T-helper 1 cell (primary cell): Measurements from ENCODE around the gene TENM3.

Source experiments
- DNase-seq, 5 donors: peaks; one replicate each; pipeline ENCODE4 v3.0.0-alpha.2; 2012 to 2020

Gene TENM3

GRCh38 chr4:182531555-182532162, 288.5 kb downstream of the TENM3 start:
- DNase-seq, result no peak

GRCh38 chr4:182532441-182532840, 289.2 kb downstream of the TENM3 start:
- DNase-seq, result no peak

GRCh38 chr4:182533964-182534363, 290.8 kb downstream of the TENM3 start:
- no peak for DNase-seq

GRCh38 chr4:182536221-182536811, 293.1 kb downstream of the TENM3 start:
- no peak for DNase-seq

GRCh38 chr4:182537031-182537795, 294.0 kb downstream of the TENM3 start:
- DNase-seq, result no peak

- no peak for DNase-seq
Measured at GRCh38 chr4:182538031-182538430, 294.8 kb downstream of the TENM3 start.

GRCh38 chr4:182540496-182540895, 297.3 kb downstream of the TENM3 start:
- DNase-seq, result no peak

- DNase-seq, result peak in 1 of 5 donors; percentile 19
Measured at GRCh38 chr4:182547435-182547834, 304.2 kb downstream of the TENM3 start.

GRCh38 chr4:182548156-182548555, 305.0 kb downstream of the TENM3 start:
- no peak for DNase-seq

GRCh38 chr4:182549356-182549755, 306.2 kb downstream of the TENM3 start:
- no peak for DNase-seq

GRCh38 chr4:182552948-182553347, 309.7 kb downstream of the TENM3 start:
- no peak for DNase-seq

- no peak for DNase-seq
Measured at GRCh38 chr4:182553653-182554052, 310.5 kb downstream of the TENM3 start.

- DNase-seq, result no peak
Measured at GRCh38 chr4:182554736-182555135, 311.5 kb downstream of the TENM3 start.

- no peak for DNase-seq
Measured at GRCh38 chr4:182555997-182556418, 312.8 kb downstream of the TENM3 start.

- DNase-seq, result no peak
Measured at GRCh38 chr4:182556580-182556979, 313.4 kb downstream of the TENM3 start.

GRCh38 chr4:182560358-182560757, 317.2 kb downstream of the TENM3 start:
- DNase-seq, result no peak

GRCh38 chr4:182562350-182562749, 319.1 kb downstream of the TENM3 start:
- no peak for DNase-seq

- DNase-seq, result no peak
Measured at GRCh38 chr4:182564724-182565369, 321.6 kb downstream of the TENM3 start.

GRCh38 chr4:182567119-182567518, 323.9 kb downstream of the TENM3 start:
- no peak for DNase-seq

GRCh38 chr4:182569561-182569960, 326.4 kb downstream of the TENM3 start:
- no peak for DNase-seq

- no peak for DNase-seq
Measured at GRCh38 chr4:182574706-182575105, 331.5 kb downstream of the TENM3 start.

- no peak for DNase-seq
Measured at GRCh38 chr4:182575225-182575624, 332.0 kb downstream of the TENM3 start.

GRCh38 chr4:182576601-182577289, 333.5 kb downstream of the TENM3 start:
- DNase-seq, result no peak
